LNCAP (cell line): ENCODE measurements around the gene HSFX4.
A peak's percentile ranks its signal among the peaks of the same experiment; 100 is the strongest.

Experiments used
- TF ChIP-seq, protein P1 (sequence below): fragments of 450-650 bp; IDR thresholded peaks from 2 replicates; pipeline ENCODE4 v1.5.1; 2017; ENCODE audit warnings: mild to moderate bottlenecking

Gene HSFX4

DNA sequence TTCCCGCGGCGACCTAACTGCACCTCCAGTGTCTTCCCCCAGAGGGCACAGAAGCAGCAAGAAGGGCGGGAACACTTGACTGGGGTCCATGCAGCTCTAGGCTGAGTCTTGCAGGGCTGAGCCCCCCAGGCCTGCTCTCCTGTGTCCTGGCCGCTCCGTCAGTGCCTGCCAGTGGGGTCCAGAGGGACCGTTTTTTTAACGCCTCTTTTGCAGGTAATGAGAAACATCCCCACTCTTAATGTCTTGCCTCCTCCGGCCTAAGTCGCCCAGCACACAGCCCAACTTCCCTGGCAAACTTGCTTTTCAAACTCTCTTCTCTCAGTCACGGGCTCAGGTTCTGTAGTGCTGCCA is 11.3 kb downstream of the HSFX4 start:
- TF ChIP-seq, protein P1, sequence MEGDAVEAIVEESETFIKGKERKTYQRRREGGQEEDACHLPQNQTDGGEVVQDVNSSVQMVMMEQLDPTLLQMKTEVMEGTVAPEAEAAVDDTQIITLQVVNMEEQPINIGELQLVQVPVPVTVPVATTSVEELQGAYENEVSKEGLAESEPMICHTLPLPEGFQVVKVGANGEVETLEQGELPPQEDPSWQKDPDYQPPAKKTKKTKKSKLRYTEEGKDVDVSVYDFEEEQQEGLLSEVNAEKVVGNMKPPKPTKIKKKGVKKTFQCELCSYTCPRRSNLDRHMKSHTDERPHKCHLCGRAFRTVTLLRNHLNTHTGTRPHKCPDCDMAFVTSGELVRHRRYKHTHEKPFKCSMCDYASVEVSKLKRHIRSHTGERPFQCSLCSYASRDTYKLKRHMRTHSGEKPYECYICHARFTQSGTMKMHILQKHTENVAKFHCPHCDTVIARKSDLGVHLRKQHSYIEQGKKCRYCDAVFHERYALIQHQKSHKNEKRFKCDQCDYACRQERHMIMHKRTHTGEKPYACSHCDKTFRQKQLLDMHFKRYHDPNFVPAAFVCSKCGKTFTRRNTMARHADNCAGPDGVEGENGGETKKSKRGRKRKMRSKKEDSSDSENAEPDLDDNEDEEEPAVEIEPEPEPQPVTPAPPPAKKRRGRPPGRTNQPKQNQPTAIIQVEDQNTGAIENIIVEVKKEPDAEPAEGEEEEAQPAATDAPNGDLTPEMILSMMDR, result peak; percentile 35; the same call in 1 of the 2 replicates

- TF ChIP-seq, protein P1, result no peak
These were observed 18.6 kb downstream of the HSFX4 start for GRCh38 chrX:149948016-149948415.

DNA sequence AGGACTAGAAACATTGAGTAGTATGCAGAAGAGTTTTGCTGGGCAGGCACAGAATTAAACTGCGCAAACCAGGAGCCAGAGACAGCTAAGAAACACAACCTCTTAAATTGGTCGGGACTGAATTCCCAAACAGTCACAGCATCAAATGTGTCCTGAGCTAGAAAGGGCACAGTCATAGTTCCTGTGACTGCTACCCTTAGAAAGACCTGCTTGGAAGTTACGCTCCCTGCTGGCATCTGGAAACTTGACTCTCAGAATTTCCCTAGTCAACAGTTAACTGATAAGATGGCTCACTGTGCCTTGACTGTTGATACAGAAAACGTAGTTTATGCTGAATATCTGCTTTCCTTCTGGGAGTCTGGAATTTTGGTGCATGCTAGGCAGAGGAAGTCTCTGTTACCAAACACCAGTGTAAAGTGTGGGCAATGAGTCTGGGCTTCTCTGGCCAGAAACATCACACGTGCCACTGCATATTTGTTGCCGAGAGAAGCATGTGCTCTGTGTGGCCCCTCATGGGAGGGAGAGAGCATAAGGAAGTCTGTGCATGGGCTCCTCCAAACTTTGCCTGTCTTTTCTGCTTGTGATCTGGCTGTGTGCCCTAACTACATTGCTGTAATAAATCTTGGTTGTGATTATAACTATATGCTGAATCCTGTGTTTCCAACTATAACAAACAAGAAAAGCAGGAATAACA is 20.5 kb downstream of the HSFX4 start:
- TF ChIP-seq, protein P1, result no peak

- TF ChIP-seq, protein P1, result peak; percentile 46; the same call in 1 of the 2 replicates
These were observed 21.3 kb downstream of the HSFX4 start for GRCh38 chrX:149950681-149951080.

DNA sequence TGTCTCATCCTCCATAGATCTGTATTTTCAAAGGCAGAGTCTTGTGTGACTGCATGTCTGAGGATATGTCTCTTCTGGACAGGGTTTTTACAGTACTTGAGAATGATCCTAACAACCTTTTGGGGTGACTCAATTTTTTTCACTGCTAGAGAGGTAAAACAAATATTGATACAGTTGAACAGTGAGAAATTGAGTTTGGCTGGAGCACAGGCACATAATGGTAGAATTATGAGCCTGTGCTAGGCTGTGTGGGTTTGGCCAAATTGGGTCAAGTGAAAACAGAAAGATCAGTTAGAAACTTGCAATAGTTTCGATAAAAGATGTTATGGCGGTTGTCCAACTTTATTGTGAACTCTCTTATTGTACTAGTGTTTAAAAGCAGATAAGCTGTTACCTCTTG is 32.2 kb downstream of the HSFX4 start:
- TF ChIP-seq, protein P1, result no peak

- TF ChIP-seq, protein P1, result no peak
These were observed 32.6 kb downstream of the HSFX4 start for GRCh38 chrX:149962010-149962409.

GRCh38 chrX:149962859-149963757 is 33.7 kb downstream of the HSFX4 start:
- TF ChIP-seq, protein P1, result peak; percentile 62
